Measurements from ENCODE around the gene HNRNPUL1.

Gene HNRNPUL1

GRCh38 chr19:41303954-41304353 is 39.8 kb downstream of the HNRNPUL1 start:
- no peak for TF ChIP-seq CTCF (IDR thresholded peaks at IDR 0.05; ENCODE audit: borderline replicate concordance, insufficient read depth, low read depth, low read length)
- no peak overlapping the region for H3K4me3 ChIP-seq (ENCODE audit: low read depth, low read length)

- no peak overlapping the region for H3K4me3 ChIP-seq (ENCODE audit: low read depth, low read length)
- TF ChIP-seq CTCF (IDR thresholded peaks at IDR 0.05; ENCODE audit: borderline replicate concordance, insufficient read depth, low read depth, low read length) = no peak
Measured at GRCh38 chr19:41304706-41305483, 40.7 kb downstream of the HNRNPUL1 start.

DNA sequence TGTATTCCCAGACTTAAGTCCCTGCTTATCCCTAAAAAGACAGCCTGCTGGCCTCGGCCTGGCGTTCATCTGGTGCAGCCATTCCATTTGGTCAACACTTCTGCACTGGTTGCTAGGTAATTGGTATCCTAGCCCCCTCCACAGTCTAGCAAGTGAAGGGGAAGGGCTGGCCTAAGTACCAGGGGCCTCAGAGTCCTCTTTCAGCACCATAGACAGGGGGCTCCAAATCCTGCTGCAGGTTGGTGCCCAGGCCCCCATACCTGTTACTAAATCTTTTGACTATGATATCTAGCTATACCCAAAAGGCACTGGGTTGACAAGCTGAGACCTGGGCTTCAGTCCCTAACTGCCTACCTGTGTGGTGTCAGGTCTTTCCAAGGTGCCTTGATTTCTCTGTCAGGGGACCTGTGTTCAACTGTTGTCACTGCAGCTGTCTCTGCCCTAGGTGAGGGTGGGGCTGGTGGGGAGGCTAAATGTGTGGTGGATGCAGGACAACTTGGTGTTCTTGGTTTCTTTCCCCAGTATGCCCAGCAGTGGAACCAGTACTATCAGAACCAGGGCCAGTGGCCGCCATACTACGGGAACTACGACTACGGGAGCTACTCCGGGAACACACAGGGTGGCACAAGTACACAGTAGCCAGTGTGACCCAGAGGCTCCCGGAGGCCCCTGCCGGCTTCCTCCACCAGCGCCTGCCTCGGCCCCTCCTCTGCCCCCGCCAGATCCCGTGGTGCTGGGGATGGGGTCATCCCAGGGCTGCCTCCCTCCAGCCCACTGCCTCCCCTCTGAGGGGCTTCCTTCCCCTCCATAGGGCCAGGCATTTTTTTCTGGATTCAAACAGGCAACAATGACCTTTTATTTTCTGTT is 42.0 kb downstream of the HNRNPUL1 start:
- TF ChIP-seq CTCF (IDR thresholded peaks at IDR 0.05; ENCODE audit: borderline replicate concordance, insufficient read depth, low read depth, low read length) = no peak
- no peak overlapping the region for H3K4me3 ChIP-seq (ENCODE audit: low read depth, low read length)

DNA sequence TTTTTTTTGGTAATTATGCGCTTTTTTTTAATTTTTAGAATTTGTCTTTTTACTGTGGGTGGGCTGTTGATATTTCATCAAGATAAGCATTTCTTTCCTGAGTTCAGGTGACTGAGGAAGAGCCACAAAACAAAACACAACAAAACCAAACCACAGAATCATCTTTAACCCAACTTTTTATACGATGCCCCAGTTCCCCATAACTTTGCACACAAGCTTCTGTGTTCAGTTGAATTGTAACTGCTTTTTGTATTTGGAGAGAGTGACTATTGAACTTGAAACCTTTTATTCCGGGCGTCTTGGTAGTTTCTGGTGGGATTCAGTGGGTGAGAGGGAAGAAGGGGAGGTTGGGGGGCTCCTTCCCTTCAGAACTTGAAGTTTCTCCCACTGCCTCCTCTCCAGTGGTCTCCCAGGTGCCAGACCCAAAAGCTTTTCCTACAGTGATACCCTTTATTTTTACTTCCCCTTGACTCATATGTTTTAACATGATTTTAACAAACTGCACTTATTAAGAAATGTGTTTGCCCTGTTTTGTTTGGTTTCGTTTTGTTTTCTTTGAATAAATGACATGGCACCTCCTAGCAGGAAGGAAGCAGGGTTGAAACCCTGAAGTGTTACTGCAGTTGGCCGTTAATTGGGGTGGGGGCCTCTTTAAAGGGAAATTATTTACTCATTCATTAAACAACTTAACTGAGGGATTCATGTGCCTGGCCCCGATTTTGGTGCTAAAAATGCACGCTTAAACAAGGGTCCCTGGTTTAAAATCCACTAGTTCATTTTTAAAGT is 43.1 kb downstream of the HNRNPUL1 start:
- no peak for TF ChIP-seq CTCF (IDR thresholded peaks at IDR 0.05; ENCODE audit: borderline replicate concordance, insufficient read depth, low read depth, low read length)
- no peak overlapping the region for H3K4me3 ChIP-seq (ENCODE audit: low read depth, low read length)

DNA sequence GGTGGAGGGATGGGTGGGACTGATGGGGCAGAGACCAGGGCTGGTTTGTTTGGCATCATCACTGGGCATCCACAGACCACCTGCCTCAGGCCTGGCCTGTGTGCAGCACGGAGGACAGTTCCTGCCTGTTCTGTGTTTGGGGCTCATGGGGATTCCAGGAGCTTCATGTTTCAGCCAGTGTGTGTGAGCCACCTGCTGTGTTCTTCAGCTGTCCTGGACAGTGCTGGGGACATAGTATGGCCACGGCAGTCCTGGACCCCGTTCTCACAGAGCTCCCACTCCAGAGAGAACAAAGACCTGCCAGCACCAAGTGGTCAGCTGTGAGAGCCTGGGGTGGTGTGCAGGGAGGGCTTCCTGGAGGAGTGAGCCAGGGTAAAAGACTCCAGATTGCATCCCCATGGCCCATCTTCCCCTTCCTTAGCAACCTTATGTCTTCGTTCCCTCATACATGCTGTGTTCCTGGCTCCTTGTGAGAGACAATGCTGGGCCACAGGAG is 43.8 kb downstream of the HNRNPUL1 start:
- no peak overlapping the region for H3K4me3 ChIP-seq (ENCODE audit: low read depth, low read length)
- TF ChIP-seq CTCF (IDR thresholded peaks at IDR 0.05; ENCODE audit: borderline replicate concordance, insufficient read depth, low read depth, low read length) = no peak

DNA sequence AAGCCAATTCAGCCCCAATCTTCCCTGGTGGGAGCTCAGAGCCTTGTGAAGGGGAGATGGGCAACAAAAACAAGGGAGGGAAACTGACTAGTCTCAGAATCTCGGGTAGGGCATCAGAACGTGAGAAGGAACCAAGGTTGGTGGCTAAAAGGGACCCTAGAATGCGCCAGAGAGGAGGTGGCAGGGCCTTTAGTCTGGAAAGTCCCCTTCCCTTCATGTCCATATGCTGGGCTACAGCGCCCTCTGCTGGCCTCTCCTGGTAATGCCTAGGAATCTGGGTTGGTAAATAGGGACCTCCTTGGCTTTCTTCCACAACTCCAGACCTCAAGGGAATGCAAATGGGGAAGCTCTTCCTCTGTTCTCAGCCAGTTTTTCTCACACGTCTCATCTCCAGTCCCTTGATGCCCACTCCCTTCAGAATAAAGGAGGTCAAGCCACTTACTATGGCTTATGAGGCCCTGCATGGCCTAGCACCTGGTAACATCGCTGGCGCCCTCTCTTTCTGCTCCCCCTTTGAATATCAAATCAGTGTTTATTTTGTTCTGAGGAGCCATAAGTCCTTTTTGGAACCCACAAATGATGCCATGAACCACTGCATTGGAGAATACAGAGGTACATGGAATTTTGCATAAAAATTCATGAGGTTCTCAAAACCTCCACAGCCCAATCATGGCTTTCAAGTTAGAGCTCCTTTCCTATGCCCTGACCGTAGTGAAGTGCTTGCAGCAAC is 44.4 kb downstream of the HNRNPUL1 start:
- H3K4me3 ChIP-seq (ENCODE audit: low read depth, low read length) = no peak overlapping the region

More for the DNA sequence above, 44.4 kb downstream of the HNRNPUL1 start:
- TF ChIP-seq CTCF (IDR thresholded peaks at IDR 0.05; ENCODE audit: borderline replicate concordance, insufficient read depth, low read depth, low read length) = peak; percentile 90

Measured in GM12875 (cell line).